AG04450 (cell line): ENCODE data around the gene DACT3. TPM values are rescaled to one million over a fixed set of nuclear protein-coding genes. Genes with fewer than 3 reads are reported as not detected.
A peak's percentile ranks its signal among the peaks of the same experiment; 100 is the strongest.

Source experiments
- CTCF ChIA-PET: fragments of 300-600, 350-600 bp; formaldehyde crosslinking; extraction: SDS; loops from one replicate; lab custom pipeline; 2022; ENCODE audit warnings: antibody characterized with exemption, inconsistent platforms; lab: Charles Lee
- POLR2A ChIA-PET: fragments of 350-600 bp; formaldehyde crosslinking; extraction: SDS; loops from one replicate; lab custom pipeline; 2021; ENCODE audit warnings: antibody characterized with exemption, inconsistent platforms; lab: Yijun Ruan, JAX
- DNase-seq: peaks from one replicate; pipeline ENCODE4 v3.0.0-alpha.2; 2011; ENCODE audit warnings: low read depth, low spot score
- H3K27ac ChIP-seq: one replicate; pipeline ENCODE4 v1.5.1; 2012; ENCODE audit warnings: low read depth, low read length, control low read depth
- H3K27me3 ChIP-seq: one replicate; pipeline ENCODE4 v1.6.0; 2012; ENCODE audit warnings: low read length; ENCODE audit not compliant: control insufficient read depth, insufficient read depth
- H3K4me3 ChIP-seq: 2 replicates; pipeline ENCODE4 v1.5.1; 2011; ENCODE audit warnings: mild to moderate bottlenecking, low read depth, low read length, control low read depth
- H3K9me3 ChIP-seq: 2 replicates; pipeline ENCODE4 v1.5.1; 2012; ENCODE audit warnings: low read length; ENCODE audit not compliant: control insufficient read depth, insufficient read depth
- CTCF ChIP-seq: IDR thresholded peaks from 2 replicates; pipeline ENCODE4 v1.5.1; 2011; ENCODE audit warnings: low read depth, low read length, control low read depth, inconsistent platforms
- polyA plus RNA-seq: library from polyadenylated mRNA; depleted of rRNA; stranded (reverse); fragments of >200 nt; gene quantifications from 2 replicates; pipeline ENCODE4 v1.2.3, GENCODE V29; 2011

Gene DACT3
- polyA plus RNA-seq, 1 experiment, result 6.1 TPM

DNA sequence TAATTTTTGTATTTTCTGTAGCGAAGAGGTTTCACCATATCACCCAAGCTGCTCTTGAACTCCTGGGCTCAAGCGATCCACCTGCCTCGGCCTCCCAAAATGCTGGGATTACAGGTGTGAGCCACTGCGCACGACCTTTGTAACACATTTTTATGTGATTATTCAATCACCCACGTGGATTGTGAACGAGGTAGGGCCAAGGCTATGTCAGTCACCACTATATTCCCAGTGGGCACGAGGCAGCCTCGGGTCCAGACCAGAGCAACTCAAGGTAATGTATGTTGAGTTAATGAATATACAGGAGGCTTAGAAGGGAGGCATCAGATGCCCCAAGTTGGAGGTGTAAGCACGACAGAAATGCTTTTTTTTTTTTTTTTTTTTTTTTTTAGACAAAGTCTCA lies 45.0 kb downstream of the DACT3 start:
- H3K4me3 ChIP-seq, result no peak overlapping the region
- no peaks in the 10 kb centered on the region for H3K9me3 ChIP-seq
- H3K27me3 ChIP-seq, result no peaks in the 10 kb centered on the region
- ChIA-PET CTCF (interaction anchor here (0.9 to 14.3 kb wide), 3 partner anchors 16 to 48 kb away, joined by 3 to 296 read pairs (median 10); partner anchors contain the start of gene DACT3), POLR2A (interaction anchor here (1.4 kb wide), 1 partner anchor 16 kb away, joined by 6 read pairs; no protein-coding TSS in a partner anchor)
- no peak for TF ChIP-seq CTCF
- no peak overlapping the region for H3K27ac ChIP-seq
- no peak for DNase-seq

DNA sequence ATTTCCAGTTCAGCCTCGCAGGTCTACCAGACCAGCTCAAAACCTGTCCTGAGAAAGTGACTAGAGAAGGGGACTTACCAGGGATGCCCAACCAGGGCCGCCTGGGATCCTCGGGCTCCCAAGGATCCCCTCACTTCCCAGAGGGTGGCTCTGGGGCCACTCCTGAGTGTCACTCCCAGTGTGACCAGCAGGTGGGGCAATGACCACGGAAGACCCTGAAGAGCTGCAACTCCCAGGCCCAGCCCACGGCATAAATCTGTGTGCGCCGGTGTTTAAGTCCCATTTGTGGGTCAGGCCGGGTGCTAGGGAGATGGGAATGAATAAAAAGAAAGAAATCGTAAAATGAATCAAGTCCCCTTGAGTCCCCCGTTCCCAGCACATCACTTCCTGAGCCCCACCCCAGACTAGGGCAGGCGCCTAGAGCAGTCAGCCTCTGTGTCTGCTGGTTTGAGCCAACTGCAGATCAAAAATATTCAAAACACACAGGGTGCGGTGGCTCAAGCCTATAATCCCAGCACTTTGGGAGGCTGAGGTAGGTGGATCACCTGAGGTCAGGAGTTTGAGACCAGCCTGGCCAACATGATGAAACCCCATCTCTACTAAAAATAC lies 46.8 kb downstream of the DACT3 start:
- POLR2A ChIA-PET, result interaction anchor here (0.5 to 0.6 kb wide), 2 partner anchors 13 to 45 kb away, joined by 3 to 5 read pairs; partner anchors contain the start of gene CALM3
- no peaks in the 10 kb centered on the region for H3K9me3 ChIP-seq
- no peak overlapping the region for H3K4me3 ChIP-seq

GRCh38 chr19:46613525-46613924 lies 47.5 kb downstream of the DACT3 start:
- TF ChIP-seq CTCF, result no peak
- no peaks in the 10 kb centered on the region for H3K27me3 ChIP-seq
- H3K9me3 ChIP-seq, result no peaks in the 10 kb centered on the region
- CTCF ChIA-PET, result interaction anchor here (0.8 to 14.3 kb wide), 14 partner anchors 8 to 423 kb away, joined by 3 to 296 read pairs (median 8); partner anchors contain the start of genes DACT3 and PTGIR
- POLR2A ChIA-PET, result interaction anchor here (0.5 kb wide), 1 partner anchor 45 kb away, joined by 5 read pairs; no protein-coding TSS in a partner anchor
- no peak overlapping the region for H3K27ac ChIP-seq
- DNase-seq, result no peak
- no peak overlapping the region for H3K4me3 ChIP-seq

More for the DNA sequence above, 46.8 kb downstream of the DACT3 start:
- H3K27me3 ChIP-seq, result no peaks in the 10 kb centered on the region
- H3K27ac ChIP-seq, result no peak overlapping the region
- peak; percentile 87 for TF ChIP-seq CTCF
- CTCF ChIA-PET, result interaction anchor here (0.5 to 14.3 kb wide), 17 partner anchors 9 to 422 kb away, joined by 3 to 296 read pairs (median 6); partner anchors contain the start of genes DACT3 and PTGIR
- DNase-seq, result no peak

DNA sequence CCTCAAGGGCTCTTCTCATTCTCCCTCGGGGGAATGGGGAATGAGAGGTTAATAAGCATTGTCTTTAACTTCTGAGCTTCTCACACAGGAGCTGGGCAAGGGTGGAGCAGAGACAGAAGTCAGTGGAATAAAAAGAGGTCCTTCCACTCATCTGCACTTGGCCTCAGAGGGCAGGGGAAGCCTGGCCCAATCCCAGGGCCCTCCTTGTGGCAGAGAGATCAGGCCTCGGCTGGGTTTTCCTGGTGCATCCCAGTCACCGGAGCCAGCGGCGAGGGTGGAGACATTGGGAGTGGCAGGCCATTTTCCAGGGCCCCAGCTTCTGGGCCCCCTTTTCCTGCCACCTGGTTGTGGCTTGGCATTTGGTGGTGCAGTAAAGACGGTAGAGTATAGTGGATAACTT lies 49.2 kb downstream of the DACT3 start:
- ChIA-PET POLR2A (interaction anchor here (0.6 to 1.3 kb wide), 2 partner anchors 11 to 191 kb away, joined by 4 to 5 read pairs; partner anchors contain the start of gene CALM3), CTCF (interaction anchor here (1.6 to 14.3 kb wide), 2 partner anchors 53 to 82 kb away, joined by 4 to 296 read pairs; partner anchors contain the start of gene DACT3)
- Histone ChIP-seq H3K27me3 (no peaks in the 10 kb centered on the region), H3K9me3 (no peaks in the 10 kb centered on the region), H3K4me3 (no peak overlapping the region), H3K27ac (no peak overlapping the region)
- no peak for DNase-seq
- no peak for TF ChIP-seq CTCF
